NCI-H748 treated with DMSO at 0.1 percent for 48 hours (cell line): Measurements from ENCODE around the gene TFPT.

ENCODE experiments used
- DNase-seq: peaks from one replicate; lab custom pipeline; 2025; lab: John Stamatoyannopoulos, UW

TFPT gene

DNA sequence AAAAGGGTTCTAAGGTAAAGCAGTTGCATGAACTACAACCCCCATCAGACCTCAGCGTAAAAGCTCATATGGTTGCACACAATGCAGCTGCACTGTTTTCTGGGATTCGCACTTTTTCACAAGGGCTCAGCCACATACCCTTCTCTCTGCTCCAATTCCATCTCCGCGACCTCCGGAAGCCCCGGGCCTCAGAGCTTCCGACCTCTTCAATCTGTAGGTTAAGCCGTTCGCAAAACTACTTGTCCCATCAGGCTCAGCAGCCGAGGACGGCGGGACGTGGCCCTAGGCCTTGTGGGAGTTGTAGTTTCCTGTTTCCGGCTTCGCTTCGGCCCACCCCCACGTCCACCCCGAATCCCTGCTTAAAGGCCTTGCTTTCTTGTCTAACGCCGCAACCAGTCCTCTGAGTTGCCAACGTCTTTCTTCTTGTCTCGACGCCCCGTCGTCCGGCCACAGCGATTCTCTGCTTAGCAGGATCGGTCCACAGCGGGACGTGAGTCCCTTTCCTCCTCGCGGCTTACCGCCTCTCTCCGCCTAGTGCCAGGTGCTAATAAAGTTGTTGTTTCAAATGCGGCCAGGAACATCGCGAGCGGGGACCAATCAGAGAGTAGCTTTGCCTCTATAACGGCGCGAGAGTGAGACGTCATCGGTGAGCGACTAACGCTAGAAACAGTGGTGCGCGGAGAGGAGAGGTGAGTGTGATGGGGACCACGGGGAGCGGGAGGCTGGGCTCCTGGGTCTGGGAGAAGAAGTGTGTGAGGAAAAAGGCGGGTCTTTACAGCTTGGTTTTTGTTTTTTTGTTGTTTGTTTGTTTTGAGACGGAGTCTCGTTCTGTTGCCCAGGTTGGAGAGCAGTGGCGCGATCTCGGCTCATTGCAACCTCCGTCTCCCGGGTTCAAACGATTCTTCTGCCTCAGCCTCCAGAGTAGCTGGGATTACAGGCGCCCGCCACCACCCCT, at the start of gene TFPT, which contains the start of gene PRPF31:
TSS of gene TFPT (minus strand) at position 549 of the 955 bp plus-strand sequence. CDS start at position 161, 388 bp downstream.
TSS of gene PRPF31 (plus strand) at position 646 of the 955 bp plus-strand sequence. CDS start 2,525 bp downstream, outside the sequence.
- DNase-seq: peak; percentile 99

DNA sequence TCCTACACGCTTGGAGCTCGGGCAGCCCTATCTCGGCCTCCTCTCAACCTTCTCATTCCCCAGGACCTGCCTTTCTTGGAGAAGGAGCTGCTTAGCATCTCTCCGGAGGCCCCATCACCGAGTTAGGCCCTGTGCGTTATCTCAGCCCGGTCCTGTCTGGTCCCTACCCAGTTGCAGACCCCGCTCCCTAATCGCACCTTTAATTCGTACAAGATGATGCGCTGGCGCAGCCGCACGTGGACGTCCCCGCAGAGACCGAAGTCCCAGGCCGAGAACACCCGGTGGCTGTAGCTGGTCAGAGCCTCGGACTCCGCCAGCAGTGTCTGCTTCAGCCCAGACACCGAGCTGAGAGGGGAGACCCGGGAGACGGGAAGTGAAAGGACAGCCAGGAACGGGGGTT, 49.8 kb upstream of the TFPT start:
- DNase-seq: no peak

DNA sequence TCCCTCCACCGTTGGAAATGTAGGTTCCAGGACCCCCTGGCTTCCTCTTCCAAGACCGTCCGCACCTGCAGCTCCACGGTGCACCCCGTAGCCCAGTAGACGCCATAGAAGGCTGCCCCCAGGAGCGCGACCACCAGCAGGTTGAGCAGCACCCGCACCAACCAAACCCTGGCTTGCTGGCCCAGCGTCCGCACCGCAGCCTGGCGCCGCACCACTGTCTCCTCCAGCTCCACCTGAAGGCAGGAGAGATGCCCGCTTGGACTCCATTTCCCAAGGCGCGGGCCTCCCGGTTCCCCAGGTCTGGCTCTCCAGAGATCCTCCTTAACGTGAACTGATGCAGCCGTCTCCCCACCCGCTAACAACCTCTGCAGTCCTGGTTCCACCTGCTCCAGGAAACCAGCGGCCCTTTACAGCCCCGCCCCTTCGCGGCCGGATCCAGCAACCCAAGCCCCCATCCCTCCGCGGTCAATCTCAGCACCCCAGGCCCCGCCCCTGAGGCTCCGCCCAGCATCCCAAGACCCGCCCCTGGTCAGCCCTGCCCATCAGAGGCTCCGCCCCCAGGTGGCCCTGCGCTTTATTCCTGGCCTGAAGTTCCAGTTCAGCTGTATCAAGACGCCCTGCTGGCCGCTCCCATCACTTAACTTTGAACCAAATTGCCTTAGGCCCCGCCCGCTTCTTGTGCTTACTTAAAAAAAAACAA, 49.1 kb upstream of the TFPT start:
- peak; percentile 62 for DNase-seq

- no peak for DNase-seq
These were observed 47.4 kb upstream of the TFPT start for GRCh38 chr19:54162884-54163283.

DNA sequence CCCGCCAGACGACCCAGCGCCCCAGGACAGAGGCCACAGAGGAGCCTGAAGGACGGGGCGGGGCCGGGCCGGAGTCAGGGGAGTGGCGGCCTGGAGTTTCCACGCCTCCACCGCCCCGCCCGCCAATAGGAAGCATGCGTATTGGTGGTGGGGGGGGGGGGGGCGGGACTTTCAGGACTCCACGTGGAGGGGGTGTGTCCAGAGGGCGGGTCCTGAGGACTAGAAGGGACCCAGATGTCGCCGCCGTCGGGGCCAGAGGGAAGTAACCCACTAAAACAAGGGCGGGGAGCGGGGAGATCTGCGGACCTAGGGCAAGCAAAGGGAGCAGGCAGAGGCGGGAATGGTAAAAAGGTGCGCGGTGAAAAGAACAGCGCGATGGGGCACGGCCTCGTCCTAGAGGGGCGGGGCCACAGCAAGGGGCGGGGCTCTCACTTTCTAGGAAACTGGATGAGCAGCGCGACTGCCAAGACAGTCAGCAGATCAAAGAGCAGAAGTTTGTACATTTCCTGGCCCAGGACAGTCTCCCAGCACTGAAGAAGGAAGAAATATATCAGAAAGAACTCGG, 46.9 kb upstream of the TFPT start:
- peak; percentile 82 for DNase-seq

DNA sequence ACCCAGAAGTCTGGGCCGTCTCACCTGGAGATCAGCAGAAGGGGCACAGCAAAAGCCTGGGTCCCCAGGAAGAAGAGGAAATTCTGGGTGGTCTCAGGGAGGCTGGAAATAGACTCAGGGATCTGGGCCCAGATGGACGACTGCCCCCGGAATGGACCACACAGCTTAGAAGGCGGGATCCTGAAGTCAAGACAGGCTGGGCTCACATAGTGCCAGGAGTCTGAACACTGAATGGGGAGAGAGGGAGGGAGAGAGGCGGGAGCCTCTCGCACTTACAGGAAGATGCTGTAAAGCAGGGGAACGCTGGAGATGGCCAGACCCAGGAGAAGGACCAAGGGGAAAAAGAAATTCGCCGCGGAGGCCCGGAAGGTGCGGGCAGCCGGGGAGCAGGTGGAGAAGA, 45.4 kb upstream of the TFPT start:
- no peak for DNase-seq

- DNase-seq: no peak
These were observed 44.8 kb upstream of the TFPT start for GRCh38 chr19:54160182-54160811.

DNA sequence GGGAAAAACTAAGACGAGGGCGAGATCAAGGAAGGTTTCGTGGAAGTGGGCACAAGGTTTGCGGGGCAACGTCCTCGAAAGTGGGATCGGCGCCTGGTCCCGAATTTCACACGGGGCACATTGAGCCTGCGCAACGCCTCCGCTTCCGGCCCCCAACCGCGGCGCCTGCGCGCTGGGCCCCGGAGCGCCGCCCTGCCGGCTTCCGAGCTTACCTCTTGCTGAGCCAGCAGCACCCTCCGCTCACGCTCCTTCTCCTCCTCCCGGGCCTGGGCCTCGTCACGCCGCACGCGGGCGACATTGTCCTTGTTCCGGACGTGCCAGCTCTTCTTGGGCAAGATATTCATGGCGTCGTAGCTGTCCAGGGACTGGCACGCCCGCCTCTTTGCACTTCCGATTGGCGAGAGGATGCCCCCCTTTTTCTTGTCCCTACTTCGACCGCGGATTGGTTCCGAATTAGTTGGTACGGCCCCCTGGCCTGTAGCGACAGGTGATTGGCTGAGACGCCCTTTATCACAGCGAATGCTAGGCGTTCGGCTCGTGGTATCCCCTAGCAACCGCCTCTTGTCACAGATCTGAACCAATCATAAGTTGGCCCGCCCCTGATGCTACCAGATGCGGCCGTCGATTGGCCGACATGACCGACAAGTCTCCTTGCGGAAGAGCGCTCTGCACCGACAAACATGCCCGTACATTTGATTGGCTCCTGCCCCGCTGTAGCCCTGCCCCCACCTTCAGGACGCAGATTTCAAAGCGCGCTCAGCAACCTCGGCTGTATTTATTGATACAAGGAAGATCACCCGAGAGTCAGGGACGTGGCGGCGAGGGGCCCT, 44.1 kb upstream of the TFPT start, which contains the start of gene LENG1:
TSS of gene LENG1 (minus strand) at position 370 of the 830 bp plus-strand sequence. CDS start at position 344, 26 bp downstream.
- peak; percentile 100 for DNase-seq

- DNase-seq: no peak
These were observed 43.4 kb upstream of the TFPT start for GRCh38 chr19:54158812-54159351.

DNA sequence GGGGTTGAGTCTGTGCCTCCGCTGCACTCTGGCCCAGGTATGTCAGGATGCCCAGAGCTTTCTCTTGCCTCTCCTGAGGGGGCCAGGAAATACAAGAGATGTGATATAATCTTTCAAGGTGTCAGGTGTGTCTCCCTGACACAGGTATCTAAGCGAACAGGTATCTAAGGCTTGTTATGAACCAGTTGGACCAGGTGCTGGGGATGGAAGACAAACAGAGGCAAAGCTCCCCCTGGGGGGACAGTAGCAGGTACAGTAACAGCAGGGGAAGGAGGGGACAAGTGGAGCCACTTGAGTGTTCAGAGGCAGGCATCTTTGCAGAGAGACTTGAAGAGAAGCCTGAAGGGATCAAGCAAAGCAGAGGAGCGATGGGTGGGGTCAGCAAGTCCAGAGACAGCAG, 41.5 kb upstream of the TFPT start:
- no peak for DNase-seq

DNA sequence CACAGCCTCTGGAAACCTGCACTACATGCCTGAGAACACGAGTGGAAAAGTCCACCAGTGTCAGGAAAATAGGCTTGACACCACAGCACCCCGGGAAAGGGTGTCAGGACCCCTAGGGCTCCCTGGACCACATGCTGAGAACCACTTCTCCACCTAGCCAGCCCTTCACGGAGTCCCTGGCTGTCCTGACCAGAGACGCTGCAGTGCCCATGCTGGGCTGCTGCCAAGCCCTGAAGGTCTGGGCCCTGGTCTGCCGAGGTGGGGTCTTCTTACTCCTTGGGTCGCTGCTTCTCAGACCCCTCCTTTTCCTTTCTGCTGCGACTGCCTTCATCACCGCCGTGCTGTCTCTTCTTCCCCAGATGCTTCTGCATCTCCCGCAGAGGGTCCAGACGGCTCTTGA, 41.0 kb upstream of the TFPT start:
- no peak for DNase-seq

- no peak for DNase-seq
These were observed 40.2 kb upstream of the TFPT start for GRCh38 chr19:54155694-54156093.

- no peak for DNase-seq
These were observed 39.3 kb upstream of the TFPT start for GRCh38 chr19:54154603-54155345.

- no peak for DNase-seq
These were observed 38.4 kb upstream of the TFPT start for GRCh38 chr19:54153731-54154326.

- DNase-seq: no peak
These were observed 37.5 kb upstream of the TFPT start for GRCh38 chr19:54152878-54153524.

- no peak for DNase-seq
These were observed 36.8 kb upstream of the TFPT start for GRCh38 chr19:54152267-54152666.

DNA sequence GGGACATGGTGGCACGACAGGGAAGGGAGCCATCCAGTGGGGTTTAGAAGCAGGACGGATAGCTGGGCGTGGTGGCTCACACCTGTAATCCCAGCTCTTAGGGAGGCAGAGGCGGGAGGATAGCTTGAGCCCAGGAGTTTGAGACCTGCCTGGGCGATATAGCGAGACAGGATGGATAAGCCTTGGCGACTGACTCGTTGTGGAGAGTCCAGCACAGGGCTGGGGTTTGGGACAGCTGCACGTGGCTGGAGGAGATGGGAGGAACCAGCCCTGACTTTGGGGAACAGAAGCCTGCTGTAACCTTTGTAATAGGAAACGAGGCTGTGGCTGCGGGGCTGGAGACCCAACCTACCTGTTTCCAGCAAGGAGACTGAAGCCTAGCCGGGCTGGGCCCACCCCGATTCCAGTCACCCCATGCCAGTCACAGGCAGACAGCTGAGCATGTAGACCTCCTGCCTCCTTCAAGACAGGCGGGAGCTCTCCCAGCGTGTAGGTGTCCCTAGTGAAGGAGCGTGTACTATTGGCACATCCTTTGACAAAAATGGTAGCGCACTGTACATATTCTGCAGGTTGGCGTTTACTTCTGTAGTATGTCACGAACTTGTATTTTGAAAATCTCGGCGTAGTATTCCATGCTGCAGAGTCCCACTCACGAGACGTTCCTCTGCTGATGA, 36.0 kb upstream of the TFPT start:
- DNase-seq: no peak

GRCh38 chr19:54149021-54149812, 33.8 kb upstream of the TFPT start:
- DNase-seq: no peak
